HCT116 (cell line): ENCODE measurements around the gene RAD51C. TPM values are rescaled to one million over a fixed set of nuclear protein-coding genes. Genes with fewer than 3 reads are reported as not detected.

Experiments used
- ATAC-seq: fragments of 200-7000 bp; cut with Tn5 transposase; 2 replicates; pipeline ENCODE4 v1.9.1; 2020; ENCODE audit warnings: mild to moderate bottlenecking, moderate library complexity
- BruUV-seq: library from RNA; stranded (reverse); fragments of 400-500 nt; replicated peaks from 2 replicates; lab custom pipeline; 2021; lab: Mats Ljungman, UMichigan
- CTCF ChIA-PET: fragments of 300-600 bp; sonication (Branson Sonifier 250); formaldehyde crosslinking; loops from one replicate; lab custom pipeline; 2021; ENCODE audit warnings: antibody characterized with exemption; lab: Charles Lee
- POLR2A ChIA-PET: fragments of 300-600, 350-600 bp; sonication (Branson Sonifier 250); formaldehyde crosslinking; loops from one replicate; lab custom pipeline; 2021; ENCODE audit warnings: antibody characterized with exemption; lab: Charles Lee
- RAD21 ChIA-PET, 2 experiments: fragments of 300-600 bp; sonication (Branson Sonifier 250); formaldehyde crosslinking; loops; one replicate each; lab custom pipeline; 2023; ENCODE audit warnings: low total read pairs in 2 of 2; ENCODE audit not compliant: uncharacterized antibody in 2 of 2, unreplicated experiment in 2 of 2, low non-redundant PET in 1 of 2; lab: Charles Lee
- DNase-seq: peaks from one replicate; pipeline ENCODE4 v3.0.0-alpha.2; 2010; ENCODE audit warnings: low read depth, low spot score
- H2AFZ ChIP-seq: fragments of 200-600 bp; shearing (Covaris generic), sonication (generic); 2 replicates; pipeline ENCODE4 v1.6.1; 2017; ENCODE audit warnings: low read depth, mixed run types, mixed read lengths, antibody characterized with exemption, low read length; ENCODE audit not compliant: poor library complexity, severe bottlenecking
- H3K27ac ChIP-seq: 2 replicates; pipeline ENCODE4 v1.5.1; 2012; ENCODE audit warnings: low read depth, low read length
- H3K27me3 ChIP-seq: fragments of 200-600 bp; sonication (generic); 2 replicates; pipeline ENCODE4 v1.6.1; 2016; ENCODE audit warnings: mixed run types, low read length, mixed read lengths; ENCODE audit not compliant: insufficient read depth
- H3K36me3 ChIP-seq, 2 experiments: fragments of 200-500 bp in 1 of 2; fragments of 200-600 bp in 1 of 2; sonication (Bioruptor generic) in 1 of 2; sonication (generic) in 1 of 2; 2 replicates each; pipeline versions ENCODE4 v1.5.1 to v1.6.1; 2014 to 2016; ENCODE audit warnings: low read length in 2 of 2, inconsistent platforms in 1 of 2, mixed read lengths in 1 of 2, mixed run types in 1 of 2; ENCODE audit not compliant: insufficient read depth in 2 of 2, control insufficient read depth in 1 of 2
- H3K4me1 ChIP-seq, 2 experiments: fragments of 200-600 bp in 1 of 2; sonication (generic) in 1 of 2; 2 replicates each; pipeline versions ENCODE4 v1.5.1 to v1.6.1; 2012 to 2017; ENCODE audit warnings: low read length in 2 of 2, inconsistent platforms in 1 of 2, mild to moderate bottlenecking in 1 of 2, mixed read lengths in 1 of 2, mixed run types in 1 of 2, moderate library complexity in 1 of 2; ENCODE audit not compliant: insufficient read depth in 2 of 2, control insufficient read depth in 1 of 2
- H3K4me2 ChIP-seq: fragments of 200-600 bp; sonication (generic); 2 replicates; pipeline ENCODE4 v1.6.1; 2017; ENCODE audit warnings: mixed run types, low read length, mixed read lengths
- H3K4me3 ChIP-seq, 2 experiments: fragments of 200-600 bp in 1 of 2; sonication (generic) in 1 of 2; replicated peaks in 1 of 2; 2 replicates each; pipeline ENCODE4 v1.5.1; 2011 to 2016; ENCODE audit warnings: low read length in 2 of 2, control low read depth in 1 of 2, low read depth in 1 of 2, mild to moderate bottlenecking in 1 of 2, mixed read lengths in 1 of 2, mixed run types in 1 of 2
- H3K79me2 ChIP-seq: fragments of 200-600 bp; sonication (generic); 2 replicates; pipeline ENCODE4 v1.6.1; 2017; ENCODE audit warnings: mild to moderate bottlenecking, mixed run types, low read length, moderate library complexity, mixed read lengths; ENCODE audit not compliant: insufficient read depth
- H3K9ac ChIP-seq: fragments of 200-600 bp; sonication (generic); 2 replicates; pipeline ENCODE4 v1.6.1; 2016; ENCODE audit warnings: low read length, mixed read lengths
- H3K9me2 ChIP-seq: fragments of 200-600 bp; sonication (generic), shearing (Covaris generic); 2 replicates; pipeline ENCODE4 v1.6.1; 2017; ENCODE audit warnings: mixed run types, mild to moderate bottlenecking, moderate library complexity; ENCODE audit not compliant: insufficient read depth
- H3K9me3 ChIP-seq, 2 experiments: fragments of 200-500 bp in 1 of 2; fragments of 200-600 bp in 1 of 2; sonication (Bioruptor generic) in 1 of 2; sonication (generic) in 1 of 2; 2 replicates each; pipeline ENCODE4 v1.6.1; 2014 to 2017; ENCODE audit warnings: low read length in 2 of 2, mixed read lengths in 2 of 2, inconsistent platforms in 1 of 2, low read depth in 1 of 2, mild to moderate bottlenecking in 1 of 2, mixed run types in 1 of 2, moderate library complexity in 1 of 2; ENCODE audit not compliant: control insufficient read depth in 1 of 2, insufficient read depth in 1 of 2
- H4K20me1 ChIP-seq: fragments of 200-600 bp; sonication (generic), shearing (Covaris generic); 2 replicates; pipeline ENCODE4 v1.6.1; 2017; ENCODE audit warnings: mixed run types, mild to moderate bottlenecking, moderate library complexity; ENCODE audit not compliant: insufficient read depth
- CEBPB ChIP-seq: IDR thresholded peaks from 2 replicates; pipeline ENCODE4 v1.6.1; 2012; ENCODE audit warnings: low read depth
- EGR1 ChIP-seq: IDR thresholded peaks from 2 replicates; pipeline ENCODE4 v1.6.1; 2012; ENCODE audit warnings: low read depth
- EZH2phosphoT487 ChIP-seq: fragments of 200-600 bp; IDR thresholded peaks from 2 replicates; pipeline ENCODE4 v1.6.1; 2018; ENCODE audit warnings: antibody characterized with exemption, borderline replicate concordance
- FOSL1 ChIP-seq: IDR thresholded peaks from 2 replicates; pipeline ENCODE4 v1.6.1; 2012; ENCODE audit warnings: low read depth
- JUND ChIP-seq: IDR thresholded peaks from 2 replicates; pipeline ENCODE4 v1.6.1; 2012
- POLR2A ChIP-seq: IDR thresholded peaks from 2 replicates; pipeline ENCODE4 v1.7.0; 2011; ENCODE audit warnings: borderline replicate concordance; ENCODE audit not compliant: insufficient read depth, insufficient read length; ENCODE audit errors: extremely low read depth
- RAD21 ChIP-seq: IDR thresholded peaks from 2 replicates; pipeline ENCODE4 v1.6.1; 2012; ENCODE audit warnings: low read depth, mild to moderate bottlenecking
- SIN3A ChIP-seq: IDR thresholded peaks from 2 replicates; pipeline ENCODE4 v1.6.1; 2012; ENCODE audit warnings: low read depth
- TCF7L2 ChIP-seq: IDR thresholded peaks from 2 replicates; pipeline ENCODE4 v1.7.0; 2011; ENCODE audit warnings: borderline replicate concordance, inconsistent platforms; ENCODE audit not compliant: insufficient read depth, insufficient read length; ENCODE audit errors: extremely low read depth
- ZFX ChIP-seq: fragments of 450-650 bp; IDR thresholded peaks from 2 replicates; pipeline ENCODE4 v1.6.1; 2017
- intact Hi-C: fragments of 100-400 bp; cut with micrococcal nuclease; formaldehyde crosslinking; loops from 2 replicates; pipeline ENCODE4 v1.10.0; 2022
- total RNA-seq: library from RNA; stranded (reverse); gene quantifications from one replicate; pipeline ENCODE4 v1.2.1, GENCODE V29; 2021; ENCODE audit not compliant: unreplicated experiment
- TF ChIP-seq, protein P1 (sequence below): IDR thresholded peaks from 2 replicates; pipeline ENCODE4 v1.6.1; 2012

Gene RAD51C
- total RNA-seq, 1 experiment from 2014 or later, result 94.9 TPM

DNA sequence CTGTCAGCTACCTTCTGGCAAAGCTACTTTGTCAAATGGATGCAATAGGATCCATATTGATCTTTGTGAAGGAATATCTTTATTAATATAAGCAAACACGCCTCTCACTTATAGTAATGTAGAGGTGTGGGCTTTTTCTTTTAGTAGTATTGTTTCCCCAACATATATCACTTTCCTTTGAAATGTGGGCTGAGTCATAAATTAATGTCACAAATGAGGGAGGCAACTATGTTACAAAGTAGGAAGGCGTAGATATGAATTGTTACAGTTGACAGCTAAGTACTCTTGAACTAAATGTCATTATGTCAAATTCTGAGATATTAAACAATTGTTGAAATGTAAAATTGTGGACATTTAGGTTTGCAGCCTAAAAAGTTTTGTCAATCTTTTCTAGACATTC is 60.6 kb downstream of the RAD51C start:
- Histone ChIP-seq H4K20me1 (no peaks in the 10 kb centered on the region), H3K4me2 (no peak overlapping the region), H2AFZ (no peak overlapping the region), H3K79me2 (no peaks in the 10 kb centered on the region), H3K9ac (no peak overlapping the region), H3K4me1 (no peaks in the 10 kb centered on the region), H3K9me2 (no peaks in the 10 kb centered on the region), H3K4me3 (no peak overlapping the region), H3K36me3 (no peaks in the 10 kb centered on the region), H3K27me3 (no peaks in the 10 kb centered on the region), H3K9me3 (no peaks in the 10 kb centered on the region), H3K27ac (no peak overlapping the region)
- intact Hi-C loops, result no loop called here
- DNase-seq, result no peak
- no peak for ATAC-seq
- TF ChIP-seq CEBPB (no peak), TCF7L2 (no peak), JUND (no peak), FOSL1 (no peak), ZFX (no peak), EGR1 (no peak), SIN3A (no peak)
- TF ChIP-seq, protein P1, sequence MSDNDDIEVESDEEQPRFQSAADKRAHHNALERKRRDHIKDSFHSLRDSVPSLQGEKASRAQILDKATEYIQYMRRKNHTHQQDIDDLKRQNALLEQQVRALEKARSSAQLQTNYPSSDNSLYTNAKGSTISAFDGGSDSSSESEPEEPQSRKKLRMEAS, result no peak
- POLR2A ChIA-PET, result no interaction called here
- no TSS peak for BruUV-seq
- CTCF ChIA-PET, result no interaction called here
- RAD21 ChIA-PET, result no interaction called here

DNA sequence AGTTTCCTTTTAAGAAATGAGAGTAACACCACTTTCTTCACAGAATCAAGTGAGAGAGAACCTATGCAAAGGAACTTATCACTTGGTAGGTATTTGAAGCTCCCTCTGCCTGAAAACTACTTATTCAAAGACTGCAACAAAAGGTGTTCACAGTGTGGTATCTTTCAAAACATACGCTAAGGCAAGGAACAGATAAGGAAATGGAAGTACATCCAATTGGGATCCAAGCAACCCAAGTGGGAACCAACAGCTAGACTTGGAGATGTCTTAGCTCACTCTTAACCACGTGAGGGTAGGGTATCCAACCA is 62.8 kb downstream of the RAD51C start:
- Histone ChIP-seq H3K4me2 (no peak overlapping the region), H2AFZ (no peak overlapping the region), H3K27me3 (no peaks in the 10 kb centered on the region), H3K9ac (no peak overlapping the region), H3K9me2 (no peaks in the 10 kb centered on the region), H3K36me3 (no peaks in the 10 kb centered on the region), H3K4me1 (no peaks in the 10 kb centered on the region), H3K9me3 (no peaks in the 10 kb centered on the region), H3K4me3 (no peak overlapping the region), H3K79me2 (no peaks in the 10 kb centered on the region), H4K20me1 (no peaks in the 10 kb centered on the region), H3K27ac (no peak overlapping the region)
- DNase-seq (no peak), ATAC-seq (no peak)
- POLR2A ChIA-PET, result no interaction called here
- intact Hi-C loops, result no loop called here
- CTCF ChIA-PET, result no interaction called here
- no TSS peak for BruUV-seq
- RAD21 ChIA-PET, result no interaction called here
- TF ChIP-seq EZH2phosphoT487, result no peak
- no peak for TF ChIP-seq SIN3A
- TF ChIP-seq POLR2A, result no peak
- TF ChIP-seq RAD21, result no peak
- no peak for TF ChIP-seq FOSL1
